HUES6 (cell line): ENCODE measurements around the gene CPNE1.

Source experiments
- H3K27ac ChIP-seq: 2 replicates; pipeline ENCODE4 v1.7.0; 2013; ENCODE audit warnings: low read depth, mild to moderate bottlenecking, low read length, inconsistent platforms
- H3K27me3 ChIP-seq: 2 replicates; pipeline ENCODE4 v1.6.1; 2013; ENCODE audit warnings: low read length; ENCODE audit not compliant: control insufficient read depth, insufficient read depth
- H3K36me3 ChIP-seq: 2 replicates; pipeline ENCODE4 v1.6.1; 2013; ENCODE audit warnings: low read length; ENCODE audit not compliant: control insufficient read depth, insufficient read depth
- H3K4me1 ChIP-seq: 2 replicates; pipeline ENCODE4 v1.6.1; 2013; ENCODE audit warnings: low read length; ENCODE audit not compliant: control insufficient read depth, insufficient read depth
- H3K4me3 ChIP-seq: 2 replicates; pipeline ENCODE4 v1.5.1; 2013; ENCODE audit warnings: low read depth, low read length
- H3K9ac ChIP-seq: one replicate; pipeline ENCODE4 v1.6.1; 2013; ENCODE audit warnings: mild to moderate bottlenecking, low read length
- H3K9me3 ChIP-seq: 2 replicates; pipeline ENCODE4 v1.6.1; 2013; ENCODE audit warnings: low read depth, low read length; ENCODE audit not compliant: control insufficient read depth, insufficient read depth

CPNE1 gene

DNA sequence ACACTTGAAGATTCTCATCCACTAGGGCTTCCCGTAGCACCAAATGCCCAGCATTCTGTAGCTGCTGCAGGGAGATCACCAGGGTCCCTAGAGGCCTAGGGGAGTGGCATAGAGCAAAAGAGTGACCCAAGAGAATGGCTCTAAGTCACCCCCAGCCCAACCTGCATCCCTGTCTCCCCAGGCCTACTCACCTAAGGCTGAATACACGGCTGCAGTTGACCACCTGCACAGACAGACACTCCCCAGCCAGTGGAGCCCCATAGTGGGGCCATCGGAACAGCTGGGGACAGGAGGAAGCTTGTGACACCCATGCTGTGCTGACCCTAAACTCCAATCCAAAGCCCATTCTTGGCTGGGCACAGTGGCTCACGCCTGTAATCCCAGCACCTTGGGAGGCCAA, 58.6 kb downstream of the CPNE1 start:
- Histone ChIP-seq H3K9me3 (no peaks in the 10 kb centered on the region), H3K4me3 (no peak overlapping the region), H3K27me3 (peaks cover 28% of the 10 kb centered on the region), H3K9ac (no peak overlapping the region), H3K36me3 (no peaks in the 10 kb centered on the region), H3K27ac (no peak overlapping the region), H3K4me1 (peaks cover 3% of the 10 kb centered on the region)

- Histone ChIP-seq H3K4me1 (peaks cover 7% of the 10 kb centered on the region), H3K9ac (no peak overlapping the region), H3K36me3 (no peaks in the 10 kb centered on the region), H3K9me3 (no peaks in the 10 kb centered on the region), H3K27me3 (peaks cover 45% of the 10 kb centered on the region), H3K4me3 (no peak overlapping the region), H3K27ac (no peak overlapping the region)
Measured at GRCh38 chr20:35604449-35604747, 60.3 kb downstream of the CPNE1 start.

GRCh38 chr20:35603695-35604448, 60.8 kb downstream of the CPNE1 start:
- Histone ChIP-seq H3K27me3 (peaks cover 49% of the 10 kb centered on the region), H3K4me3 (no peak overlapping the region), H3K9me3 (no peaks in the 10 kb centered on the region)

GRCh38 chr20:35602851-35603495, 61.7 kb downstream of the CPNE1 start:
- Histone ChIP-seq H3K9ac (no peak overlapping the region), H3K9me3 (no peaks in the 10 kb centered on the region), H3K36me3 (no peaks in the 10 kb centered on the region), H3K27me3 (peaks cover 52% of the 10 kb centered on the region), H3K27ac (no peak overlapping the region), H3K4me1 (peaks cover 7% of the 10 kb centered on the region), H3K4me3 (no peak overlapping the region)

More at GRCh38 chr20:35603695-35604448, 60.8 kb downstream of the CPNE1 start:
- peaks cover 7% of the 10 kb centered on the region for H3K4me1 ChIP-seq
- no peak overlapping the region for H3K9ac ChIP-seq
- no peak overlapping the region for H3K27ac ChIP-seq
- H3K36me3 ChIP-seq, result no peaks in the 10 kb centered on the region

GRCh38 chr20:35601990-35602389, 62.7 kb downstream of the CPNE1 start:
- no peaks in the 10 kb centered on the region for H3K36me3 ChIP-seq
- H3K4me1 ChIP-seq, result peaks cover 7% of the 10 kb centered on the region
- H3K4me3 ChIP-seq, result peak overlapping the region; percentile 71; the same call in 1 of the 2 replicates
- no peak overlapping the region for H3K27ac ChIP-seq
- H3K9me3 ChIP-seq, result no peaks in the 10 kb centered on the region
- H3K27me3 ChIP-seq, result peaks cover 56% of the 10 kb centered on the region
- H3K9ac ChIP-seq, result no peak overlapping the region

DNA sequence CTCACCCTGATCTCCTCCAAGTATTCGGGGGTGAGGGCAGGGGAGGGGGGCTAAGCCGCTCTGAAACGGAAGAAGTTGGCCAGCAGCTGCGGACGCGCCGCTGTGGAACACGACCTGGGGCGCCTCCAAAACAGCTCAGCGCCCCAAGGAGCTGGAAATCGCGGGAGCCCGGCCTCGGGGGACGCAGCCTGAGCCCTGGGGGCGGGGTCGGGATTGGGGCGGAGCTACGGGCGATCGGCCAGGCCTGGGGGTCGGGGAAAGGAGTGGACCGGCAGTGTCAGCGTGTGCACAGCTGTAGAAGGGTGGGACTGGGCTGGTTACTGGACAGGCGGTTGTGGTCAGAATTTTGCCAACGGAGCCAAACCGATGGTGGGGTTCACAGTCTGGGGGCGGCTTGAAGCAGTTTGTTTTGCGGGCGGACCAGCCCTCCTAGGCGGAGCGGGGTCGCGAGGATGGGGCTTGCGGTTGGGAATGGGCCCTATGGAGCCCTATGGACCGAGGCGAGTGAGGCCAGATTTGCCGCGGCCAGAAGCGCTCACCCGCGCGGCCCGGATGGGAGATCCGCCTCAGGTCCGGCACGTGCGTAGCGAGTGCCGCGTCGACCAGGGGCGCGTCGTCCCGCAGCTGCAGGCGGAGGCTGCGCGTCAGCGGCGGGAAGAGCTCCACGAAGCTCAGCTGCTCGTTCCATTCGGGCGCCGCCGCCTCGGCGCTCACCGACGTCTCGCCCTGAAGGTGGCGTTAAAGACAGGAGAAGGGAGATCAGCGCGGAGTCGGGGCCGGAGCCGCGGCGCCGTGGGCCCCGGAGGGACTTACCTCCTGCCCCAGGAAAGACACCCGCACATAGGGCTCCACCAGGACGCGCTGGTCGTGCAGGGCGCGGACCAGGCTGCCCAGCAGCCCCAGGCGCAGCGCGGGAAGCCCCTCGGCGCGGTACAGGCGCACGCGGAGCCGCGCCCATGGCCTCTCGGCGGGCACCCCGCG, 63.4 kb downstream of the CPNE1 start:
- Histone ChIP-seq H3K27ac (no peak overlapping the region), H3K36me3 (no peaks in the 10 kb centered on the region), H3K9ac (peak overlapping the region; percentile 30), H3K9me3 (no peaks in the 10 kb centered on the region), H3K4me3 (peak overlapping the region; percentile 71), H3K4me1 (peaks cover 7% of the 10 kb centered on the region), H3K27me3 (peaks cover 56% of the 10 kb centered on the region)

DNA sequence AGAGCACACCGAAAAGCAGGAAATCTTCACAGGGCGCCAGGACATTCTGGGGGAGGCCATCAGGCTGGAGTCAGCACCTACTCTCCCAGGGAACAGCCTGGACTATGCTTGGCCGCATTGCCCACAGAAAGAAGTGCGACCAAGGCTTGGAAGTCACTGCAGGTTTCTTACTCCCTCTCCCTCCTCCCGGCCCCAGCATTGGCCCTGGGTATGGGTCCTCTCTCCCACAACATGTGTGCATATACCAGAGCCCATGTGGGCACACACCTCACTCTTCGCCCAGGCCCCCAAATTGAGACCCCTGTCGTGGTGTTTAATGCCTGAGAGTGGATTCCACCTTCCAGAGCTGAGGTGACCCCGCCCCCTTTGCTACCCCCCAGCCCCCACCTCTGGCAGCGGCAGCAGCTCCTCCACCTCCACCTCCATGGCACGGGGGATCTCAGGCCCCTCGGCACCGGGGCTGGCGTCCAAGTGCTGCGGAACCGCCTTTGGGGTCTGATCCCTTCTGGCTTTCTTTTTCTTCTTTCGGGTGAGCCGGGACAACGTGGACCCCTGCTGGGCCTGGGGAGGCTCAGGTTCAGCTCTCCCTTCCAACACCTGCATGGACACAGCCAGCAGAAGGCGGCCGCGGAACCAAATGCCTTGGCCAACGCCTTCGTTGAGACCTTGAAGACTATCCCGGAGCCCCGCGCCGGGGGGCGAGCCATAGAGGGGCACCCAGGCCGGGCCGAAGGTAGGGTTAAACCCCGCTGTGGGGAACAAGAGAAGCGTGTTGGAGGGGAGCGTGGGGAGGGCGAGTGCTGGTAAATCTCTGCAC, 64.3 kb downstream of the CPNE1 start:
- Histone ChIP-seq H3K4me1 (peaks cover 7% of the 10 kb centered on the region), H3K4me3 (peak overlapping the region; percentile 71), H3K27ac (no peak overlapping the region), H3K9ac (no peak overlapping the region), H3K9me3 (no peaks in the 10 kb centered on the region), H3K36me3 (no peaks in the 10 kb centered on the region), H3K27me3 (peaks cover 56% of the 10 kb centered on the region)

- H3K4me1 ChIP-seq, result peaks cover 7% of the 10 kb centered on the region
- no peaks in the 10 kb centered on the region for H3K36me3 ChIP-seq
- H3K27me3 ChIP-seq, result peaks cover 56% of the 10 kb centered on the region
- no peaks in the 10 kb centered on the region for H3K9me3 ChIP-seq
- no peak overlapping the region for H3K4me3 ChIP-seq
- H3K9ac ChIP-seq, result no peak overlapping the region
- H3K27ac ChIP-seq, result no peak overlapping the region
Measured at GRCh38 chr20:35599776-35600120, 65.0 kb downstream of the CPNE1 start.

GRCh38 chr20:35598899-35599775, 65.6 kb downstream of the CPNE1 start:
- no peaks in the 10 kb centered on the region for H3K9me3 ChIP-seq
- H3K27me3 ChIP-seq, result peaks cover 56% of the 10 kb centered on the region
- peaks cover 7% of the 10 kb centered on the region for H3K4me1 ChIP-seq
- H3K9ac ChIP-seq, result no peak overlapping the region
- H3K36me3 ChIP-seq, result no peaks in the 10 kb centered on the region
- no peak overlapping the region for H3K4me3 ChIP-seq
- no peak overlapping the region for H3K27ac ChIP-seq

DNA sequence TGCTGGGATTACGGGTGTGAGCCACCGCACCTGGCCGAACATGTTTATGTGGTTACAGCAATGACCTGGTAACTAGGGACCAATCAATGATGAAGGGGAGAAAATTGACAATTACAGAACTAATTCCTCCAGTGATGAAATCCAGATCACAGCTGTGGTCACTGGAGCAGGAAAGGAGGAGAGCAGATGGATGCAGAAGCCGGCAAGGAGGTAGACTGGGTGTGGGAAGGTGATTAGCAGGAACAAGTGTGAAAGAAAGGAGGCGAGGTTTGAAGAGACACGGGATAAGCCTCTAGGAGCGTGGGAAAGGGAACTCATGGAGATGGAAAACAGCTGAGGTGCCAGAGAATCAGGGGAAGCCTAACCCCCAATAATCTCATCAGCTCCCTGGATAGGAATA, 66.2 kb downstream of the CPNE1 start:
- Histone ChIP-seq H3K4me3 (no peak overlapping the region), H3K9ac (no peak overlapping the region), H3K27me3 (peaks cover 51% of the 10 kb centered on the region), H3K4me1 (peaks cover 7% of the 10 kb centered on the region), H3K9me3 (no peaks in the 10 kb centered on the region), H3K27ac (no peak overlapping the region), H3K36me3 (no peaks in the 10 kb centered on the region)
